Measurements from ENCODE around the gene STRIP2.

The STRIP2 gene

DNA sequence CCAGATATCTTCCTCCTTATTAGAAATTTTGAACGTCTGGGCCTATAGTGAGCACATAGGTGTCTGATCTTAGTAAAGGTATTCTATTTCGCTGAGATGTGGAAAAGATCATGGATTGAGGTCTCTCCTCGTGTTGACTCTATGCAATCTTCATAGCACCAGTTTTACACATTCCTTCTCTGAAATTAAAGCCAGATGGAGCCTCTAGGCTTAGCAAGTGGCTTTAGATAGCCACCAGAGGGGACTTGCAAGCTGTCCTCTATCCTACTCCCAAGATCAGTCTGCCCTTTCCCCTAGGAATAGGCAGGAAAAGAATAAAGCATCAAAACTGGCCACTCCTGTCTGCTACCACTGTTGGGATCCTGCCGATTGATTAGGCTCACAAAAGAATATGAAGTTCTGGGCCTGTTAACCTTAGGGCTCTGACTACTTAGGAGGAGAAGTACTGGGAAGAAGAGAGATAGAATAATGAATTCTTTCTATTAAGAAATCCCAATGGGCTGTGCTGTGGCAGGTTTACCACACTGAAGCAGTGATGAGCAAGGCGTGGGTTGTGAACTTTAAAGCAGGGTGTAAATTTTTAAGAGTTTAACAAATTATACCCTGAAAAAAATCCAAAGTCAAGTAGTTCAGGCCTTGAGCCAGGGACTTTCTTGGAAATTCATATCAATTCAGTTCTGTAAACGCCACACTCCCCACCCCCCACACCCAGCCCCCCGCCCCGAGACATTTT is 2.2 kb upstream of the STRIP2 start:
- in situ Hi-C loops (cut with HindIII; ENCODE audit: low sequenced_read_pairs) = no loop called here
- no peak overlapping the region for H3K4me3 ChIP-seq (ENCODE audit: low read depth, low read length)
- DNase-seq (ENCODE audit: low read depth, low spot score) = no peak
- TF ChIP-seq, protein P1, sequence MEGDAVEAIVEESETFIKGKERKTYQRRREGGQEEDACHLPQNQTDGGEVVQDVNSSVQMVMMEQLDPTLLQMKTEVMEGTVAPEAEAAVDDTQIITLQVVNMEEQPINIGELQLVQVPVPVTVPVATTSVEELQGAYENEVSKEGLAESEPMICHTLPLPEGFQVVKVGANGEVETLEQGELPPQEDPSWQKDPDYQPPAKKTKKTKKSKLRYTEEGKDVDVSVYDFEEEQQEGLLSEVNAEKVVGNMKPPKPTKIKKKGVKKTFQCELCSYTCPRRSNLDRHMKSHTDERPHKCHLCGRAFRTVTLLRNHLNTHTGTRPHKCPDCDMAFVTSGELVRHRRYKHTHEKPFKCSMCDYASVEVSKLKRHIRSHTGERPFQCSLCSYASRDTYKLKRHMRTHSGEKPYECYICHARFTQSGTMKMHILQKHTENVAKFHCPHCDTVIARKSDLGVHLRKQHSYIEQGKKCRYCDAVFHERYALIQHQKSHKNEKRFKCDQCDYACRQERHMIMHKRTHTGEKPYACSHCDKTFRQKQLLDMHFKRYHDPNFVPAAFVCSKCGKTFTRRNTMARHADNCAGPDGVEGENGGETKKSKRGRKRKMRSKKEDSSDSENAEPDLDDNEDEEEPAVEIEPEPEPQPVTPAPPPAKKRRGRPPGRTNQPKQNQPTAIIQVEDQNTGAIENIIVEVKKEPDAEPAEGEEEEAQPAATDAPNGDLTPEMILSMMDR (IDR thresholded peaks at IDR 0.05; ENCODE audit: low read depth, low read length) = no peak

DNA sequence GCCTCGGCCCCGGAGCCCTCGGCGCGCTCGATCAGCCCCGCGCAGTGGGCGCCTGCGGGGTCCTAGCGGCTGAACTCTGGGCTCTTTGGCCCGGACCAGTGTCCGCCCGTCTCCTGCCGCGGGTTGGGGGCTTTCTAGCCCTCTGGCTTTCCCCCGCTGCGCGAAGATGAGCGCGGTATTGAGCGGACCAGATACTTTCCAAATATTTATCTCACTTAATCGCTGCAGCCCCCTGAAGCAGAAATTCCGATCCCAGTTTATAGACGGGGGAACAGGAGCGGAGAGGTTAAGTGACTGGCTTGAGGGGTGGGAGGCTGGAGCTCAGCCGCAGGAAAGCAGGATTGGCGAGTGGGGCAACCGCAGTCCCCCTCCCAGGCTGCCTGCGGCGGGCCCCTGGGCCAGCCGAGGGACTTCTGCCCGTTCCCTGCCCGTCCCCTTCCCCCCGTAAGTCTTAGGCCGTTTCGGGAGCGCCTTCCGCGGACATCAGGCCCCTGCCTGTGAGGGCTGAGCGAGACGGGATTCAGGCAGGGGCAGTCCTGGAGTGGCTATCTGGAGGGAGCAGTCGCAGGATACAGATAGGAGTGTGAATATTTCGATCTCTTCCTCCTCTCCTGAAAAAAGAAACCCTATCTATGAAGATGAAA is 565 bp downstream of the STRIP2 start:
- DNase-seq (ENCODE audit: low read depth, low spot score) = peak; percentile 8
- in situ Hi-C loops (cut with HindIII; ENCODE audit: low sequenced_read_pairs) = no loop called here
- peak overlapping the region; percentile 66 for H3K4me3 ChIP-seq (ENCODE audit: low read depth, low read length)
- TF ChIP-seq, protein P1 (IDR thresholded peaks at IDR 0.05; ENCODE audit: low read depth, low read length) = no peak

DNA sequence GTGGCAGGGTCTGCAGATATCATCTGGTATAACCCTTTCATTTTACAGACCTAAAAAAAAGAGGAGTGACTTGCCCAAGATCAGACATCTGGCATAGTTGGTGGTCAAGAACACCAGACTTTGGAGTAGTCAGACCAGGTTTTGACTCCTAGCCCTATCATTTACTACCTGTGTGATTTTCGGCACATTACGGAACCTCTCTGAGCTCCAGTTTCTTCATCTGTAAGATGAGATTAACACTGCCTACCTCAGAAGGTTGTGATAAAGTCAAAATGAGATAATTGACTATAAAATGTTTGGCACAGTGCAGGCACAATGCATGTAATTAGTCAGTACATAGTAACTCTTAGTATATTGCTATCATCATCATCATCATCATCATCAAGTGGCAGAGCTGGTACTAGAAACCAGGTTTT is 1.2 kb downstream of the STRIP2 start:
- TF ChIP-seq, protein P1 (IDR thresholded peaks at IDR 0.05; ENCODE audit: low read depth, low read length) = no peak
- in situ Hi-C loops (cut with HindIII; ENCODE audit: low sequenced_read_pairs) = no loop called here
- DNase-seq (ENCODE audit: low read depth, low spot score) = no peak
- peak overlapping the region; percentile 66 for H3K4me3 ChIP-seq (ENCODE audit: low read depth, low read length)

DNA sequence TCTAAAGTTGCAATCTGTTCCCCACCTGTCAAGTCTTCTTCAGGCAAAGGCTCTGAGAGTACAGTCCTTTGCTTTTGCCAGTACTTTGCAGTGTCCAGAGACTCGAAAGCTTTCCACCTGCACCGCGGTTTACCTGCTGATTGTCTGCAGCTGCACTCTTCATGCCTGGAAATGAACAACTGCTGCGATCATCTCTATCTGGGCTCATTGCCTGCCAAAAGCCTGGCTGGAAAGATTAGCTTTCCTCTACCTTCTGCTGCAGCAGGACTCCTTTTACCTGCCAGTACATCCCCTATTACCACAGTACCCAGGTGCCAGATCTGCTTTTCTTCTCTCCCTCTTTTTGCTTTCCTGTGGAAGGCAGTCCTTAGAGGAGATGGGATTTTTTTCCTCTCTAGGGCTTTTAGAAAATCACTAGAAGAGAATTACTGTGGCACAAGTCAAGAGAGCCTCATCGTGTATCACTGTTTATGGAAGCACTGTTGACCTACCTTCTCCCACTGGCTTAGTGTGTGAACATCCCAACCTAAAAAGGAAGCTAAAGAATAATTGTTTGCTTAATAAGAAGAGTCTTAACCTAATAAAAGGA is 2.2 kb downstream of the STRIP2 start:
- no peak overlapping the region for H3K4me3 ChIP-seq (ENCODE audit: low read depth, low read length)
- TF ChIP-seq, protein P1 (IDR thresholded peaks at IDR 0.05; ENCODE audit: low read depth, low read length) = no peak
- DNase-seq (ENCODE audit: low read depth, low spot score) = no peak
- in situ Hi-C loops (cut with HindIII; ENCODE audit: low sequenced_read_pairs) = no loop called here

DNA sequence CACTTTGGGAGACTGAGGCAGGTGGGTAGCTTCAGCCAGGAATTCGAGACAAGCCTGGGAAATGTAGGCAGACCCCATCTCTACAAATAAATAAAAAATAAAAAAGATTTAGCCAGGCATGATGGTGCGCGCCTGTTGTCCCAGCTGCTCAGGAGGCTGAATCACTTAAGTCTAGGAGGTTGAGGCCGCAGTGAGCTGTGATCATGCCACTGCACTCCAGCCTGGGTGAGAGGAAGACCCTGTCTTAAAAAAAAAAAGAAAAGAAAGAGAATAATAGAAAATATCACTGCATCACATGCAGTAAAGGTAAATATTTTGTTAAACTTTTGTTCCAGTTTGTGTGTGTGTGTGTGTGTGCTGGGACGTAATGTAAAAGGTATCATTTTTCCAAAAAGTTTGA is 3.0 kb downstream of the STRIP2 start:
- in situ Hi-C loops (cut with HindIII; ENCODE audit: low sequenced_read_pairs) = no loop called here
- no peak overlapping the region for H3K4me3 ChIP-seq (ENCODE audit: low read depth, low read length)
- TF ChIP-seq, protein P1 (IDR thresholded peaks at IDR 0.05; ENCODE audit: low read depth, low read length) = no peak
- DNase-seq (ENCODE audit: low read depth, low spot score) = no peak

DNA sequence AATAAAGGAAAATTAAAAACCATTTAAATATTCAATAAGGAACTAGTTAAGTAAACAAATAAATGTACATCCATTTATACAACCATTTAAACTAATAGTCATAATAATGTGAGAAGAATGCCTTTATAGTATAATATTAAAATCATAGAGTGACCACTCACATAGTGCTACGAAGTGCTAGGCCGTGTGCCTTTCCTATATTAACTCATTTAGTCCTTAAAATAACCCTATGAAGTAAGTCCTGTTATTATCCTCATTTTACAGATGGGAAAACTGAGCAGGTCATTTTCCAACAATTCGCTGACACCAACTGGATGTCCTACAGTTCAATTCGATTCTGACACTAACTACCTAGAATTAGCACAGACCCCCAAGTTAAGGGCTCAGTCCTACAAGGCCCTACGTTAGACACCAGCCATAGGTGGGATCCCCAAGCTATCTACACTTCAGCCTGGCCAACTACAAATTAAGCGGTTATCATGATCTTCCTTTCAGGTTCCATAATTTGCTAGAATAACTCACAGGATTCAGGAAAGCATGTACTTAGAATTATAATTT is 4.1 kb downstream of the STRIP2 start:
- in situ Hi-C loops (cut with HindIII; ENCODE audit: low sequenced_read_pairs) = no loop called here
- TF ChIP-seq, protein P1 (IDR thresholded peaks at IDR 0.05; ENCODE audit: low read depth, low read length) = no peak
- no peak overlapping the region for H3K4me3 ChIP-seq (ENCODE audit: low read depth, low read length)
- no peak for DNase-seq (ENCODE audit: low read depth, low spot score)

All from astrocyte of the spinal cord (primary cell).